CD8-positive, alpha-beta memory T cell (primary cell): ENCODE measurements around the gene CENPE. TPM values are rescaled to one million over a fixed set of nuclear protein-coding genes. Genes with fewer than 3 reads are reported as not detected.
A peak's percentile ranks its signal among the peaks of the same experiment; 100 is the strongest.

Experiments used
- CTCF ChIA-PET: fragments of 350-600 bp; sonication (Branson Sonifier 250); formaldehyde crosslinking; loops from one replicate; lab custom pipeline; 2021; ENCODE audit warnings: antibody characterized with exemption; lab: Charles Lee
- POLR2A ChIA-PET: fragments of 350-600 bp; sonication (Branson Sonifier 250); formaldehyde crosslinking; loops from one replicate; lab custom pipeline; 2021; ENCODE audit warnings: antibody characterized with exemption; lab: Charles Lee
- DNase-seq, 5 donors: peaks; one replicate each; pipeline versions ENCODE4 v3.0.0 to v3.0.0-alpha.2; 2020 to 2022; ENCODE audit warnings: mixed read lengths in 1 of 5
- H3K27ac ChIP-seq: one replicate; pipeline ENCODE4 v1.7.0; 2013; ENCODE audit warnings: low read depth, mild to moderate bottlenecking, low read length, moderate library complexity
- H3K27me3 ChIP-seq: 2 replicates; pipeline ENCODE4 v1.7.0; 2013; ENCODE audit warnings: low read length, mild to moderate bottlenecking; ENCODE audit not compliant: insufficient read depth, poor library complexity, severe bottlenecking
- H3K36me3 ChIP-seq: 2 replicates; pipeline ENCODE4 v1.7.0; 2013; ENCODE audit warnings: mild to moderate bottlenecking, low read length, moderate library complexity; ENCODE audit not compliant: insufficient read depth
- H3K4me1 ChIP-seq: 2 replicates; pipeline ENCODE4 v1.7.0; 2013; ENCODE audit warnings: mild to moderate bottlenecking, low read length, moderate library complexity; ENCODE audit not compliant: insufficient read depth
- H3K4me3 ChIP-seq: 2 replicates; pipeline ENCODE4 v1.7.0; 2013; ENCODE audit warnings: mild to moderate bottlenecking, low read length
- H3K9me3 ChIP-seq: 2 replicates; pipeline ENCODE4 v1.7.0; 2013; ENCODE audit warnings: mild to moderate bottlenecking, low read length
- H3K27ac Mint-ChIP-seq, 8 donors: one replicate each; pipeline ENCODE4 v1.8.0; 2020 to 2021; ENCODE audit warnings: mixed read lengths in 8 of 8, mild to moderate bottlenecking in 6 of 8, inconsistent platforms in 3 of 8, moderate library complexity in 3 of 8
- H3K27me3 Mint-ChIP-seq, 2 donors: one replicate each; pipeline ENCODE4 v1.8.0; 2020 to 2021; ENCODE audit warnings: mixed read lengths in 2 of 2, mild to moderate bottlenecking in 1 of 2, moderate library complexity in 1 of 2
- H3K36me3 Mint-ChIP-seq, 3 donors: one replicate each; pipeline ENCODE4 v1.8.0; 2020 to 2021; ENCODE audit warnings: mixed read lengths in 3 of 3, inconsistent platforms in 1 of 3, mild to moderate bottlenecking in 1 of 3
- H3K4me1 Mint-ChIP-seq, 3 donors: one replicate each; pipeline ENCODE4 v1.8.0; 2020 to 2021; ENCODE audit warnings: mixed read lengths in 3 of 3, inconsistent platforms in 1 of 3, mild to moderate bottlenecking in 1 of 3
- H3K4me3 Mint-ChIP-seq, 7 donors: one replicate each; pipeline ENCODE4 v1.8.0; 2020 to 2021; ENCODE audit warnings: mixed read lengths in 7 of 7, mild to moderate bottlenecking in 6 of 7, moderate library complexity in 4 of 7, inconsistent platforms in 2 of 7
- H3K9me3 Mint-ChIP-seq, 5 donors: one replicate each; pipeline ENCODE4 v1.8.0; 2020 to 2022; ENCODE audit warnings: mixed read lengths in 5 of 5, mild to moderate bottlenecking in 3 of 5, moderate library complexity in 2 of 5, inconsistent platforms in 1 of 5
- polyA plus RNA-seq: library from polyadenylated mRNA; unstranded; fragments of 300-500 nt; fragmentation: Illumina TruSeq; gene quantifications from one replicate; pipeline ENCODE4 v1.2.3, GENCODE V29; 2021
- total RNA-seq, 2 experiments: library from RNA; stranded (reverse); gene quantifications; one replicate each; pipeline ENCODE4 v1.2.3, GENCODE V29; 2021

CENPE gene
- total and polyA plus RNA-seq, 3 experiments from 2014 or later: 1.1 to 22.9 (median 19.7) TPM

DNA sequence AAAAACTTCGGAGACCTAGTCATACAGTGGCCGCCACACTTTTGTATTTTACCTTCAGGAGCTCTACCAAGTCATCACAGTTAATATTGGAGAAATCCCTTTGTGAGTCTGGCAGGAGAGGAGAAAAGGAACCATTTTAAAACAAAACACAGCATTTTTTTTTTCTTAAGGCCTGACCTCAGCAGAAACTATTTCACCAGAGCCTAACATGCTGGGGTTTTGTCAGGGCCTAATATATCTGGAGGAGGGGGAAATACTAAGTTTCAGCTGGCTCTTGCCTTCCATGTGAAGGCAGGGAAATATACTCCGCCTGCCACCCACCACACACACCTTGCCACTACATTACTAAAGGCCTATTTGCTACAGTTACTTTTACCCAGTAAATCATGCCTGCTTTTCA is 72.0 kb downstream of the CENPE start:
- no peaks in the 10 kb centered on the region for H3K9me3 ChIP-seq
- no peaks in the 10 kb centered on the region for H3K27me3 Mint-ChIP-seq
- no peak overlapping the region for H3K4me3 ChIP-seq
- POLR2A ChIA-PET: no interaction called here
- H3K4me1 Mint-ChIP-seq: no peaks in the 10 kb centered on the region
- no peaks in the 10 kb centered on the region for H3K36me3 ChIP-seq
- peaks cover 2 to 24% (median 2%) of the 10 kb centered on the region in 3 donors for H3K36me3 Mint-ChIP-seq
- no peaks in the 10 kb centered on the region for H3K4me1 ChIP-seq
- no peak for DNase-seq
- H3K27ac ChIP-seq: no peak overlapping the region
- no peak overlapping the region for H3K27ac Mint-ChIP-seq
- CTCF ChIA-PET: no interaction called here
- no peak overlapping the region for H3K4me3 Mint-ChIP-seq
- H3K27me3 ChIP-seq: no peaks in the 10 kb centered on the region
- H3K9me3 Mint-ChIP-seq: peaks cover 9 to 20% (median 12%) of the 10 kb centered on the region in 5 donors

DNA sequence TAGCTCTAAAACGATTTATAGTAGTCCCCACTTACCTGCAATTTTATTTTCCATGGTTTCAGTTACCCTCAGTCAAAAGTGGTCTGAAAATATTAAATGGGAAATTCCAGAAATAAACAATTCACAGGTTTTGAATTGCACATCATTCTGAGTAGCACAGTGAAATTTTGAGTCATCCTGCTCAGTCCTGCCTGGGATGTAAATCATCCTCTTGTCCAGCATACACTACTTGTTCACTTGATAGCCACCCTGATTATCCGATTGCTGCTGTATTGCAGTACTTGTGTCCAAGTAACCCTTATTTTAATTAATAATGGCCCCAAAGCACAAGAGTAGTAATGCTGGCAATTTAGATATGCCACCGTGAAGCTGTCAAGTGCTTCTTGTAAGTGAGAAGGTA is 75.0 kb downstream of the CENPE start:
- no peak overlapping the region for H3K27ac ChIP-seq
- H3K4me1 Mint-ChIP-seq: no peaks in the 10 kb centered on the region
- peaks cover 6 to 10% (median 6%) of the 10 kb centered on the region in 5 donors for H3K9me3 Mint-ChIP-seq
- no peak for DNase-seq
- no peak overlapping the region for H3K4me3 ChIP-seq
- H3K36me3 ChIP-seq: no peaks in the 10 kb centered on the region
- ChIA-PET POLR2A (no interaction called here), CTCF (interaction anchor here (1.0 kb wide), 1 partner anchor 32 kb away, joined by 3 read pairs; no protein-coding TSS in a partner anchor)
- no peaks in the 10 kb centered on the region for H3K27me3 ChIP-seq
- H3K4me1 ChIP-seq: no peaks in the 10 kb centered on the region
- H3K36me3 Mint-ChIP-seq: peaks cover 0 to 11% (median 2%) of the 10 kb centered on the region in 3 donors
- no peaks in the 10 kb centered on the region for H3K27me3 Mint-ChIP-seq
- H3K9me3 ChIP-seq: no peaks in the 10 kb centered on the region
- no peak overlapping the region for H3K27ac Mint-ChIP-seq
- H3K4me3 Mint-ChIP-seq: no peak overlapping the region

- no peak for DNase-seq
- Mint-ChIP-seq H3K4me3 (no peak overlapping the region), H3K9me3 (no peaks in the 10 kb centered on the region), H3K36me3 (no peaks in the 10 kb centered on the region), H3K27me3 (no peaks in the 10 kb centered on the region), H3K4me1 (no peaks in the 10 kb centered on the region), H3K27ac (no peak overlapping the region)
- H3K9me3 ChIP-seq: no peaks in the 10 kb centered on the region
- H3K4me3 ChIP-seq: no peak overlapping the region
- no peaks in the 10 kb centered on the region for H3K36me3 ChIP-seq
- H3K27me3 ChIP-seq: no peaks in the 10 kb centered on the region
- no peak overlapping the region for H3K27ac ChIP-seq
- H3K4me1 ChIP-seq: no peaks in the 10 kb centered on the region
- CTCF ChIA-PET: no interaction called here
- POLR2A ChIA-PET: no interaction called here
Measured at GRCh38 chr4:103118166-103118565, 80.0 kb downstream of the CENPE start.

GRCh38 chr4:103111598-103111997 is 86.5 kb downstream of the CENPE start:
- Mint-ChIP-seq H3K9me3 (no peaks in the 10 kb centered on the region), H3K4me3 (no peak overlapping the region), H3K27me3 (no peaks in the 10 kb centered on the region), H3K36me3 (peaks cover 0 to 4% (median 0%) of the 10 kb centered on the region in 3 donors), H3K27ac (no peak overlapping the region), H3K4me1 (no peaks in the 10 kb centered on the region)
- CTCF ChIA-PET: interaction anchor here (2.1 to 2.3 kb wide), 2 partner anchors 12 to 20 kb away, joined by 5 to 6 read pairs; partner anchors contain the start of gene BDH2
- no peak overlapping the region for H3K4me3 ChIP-seq
- POLR2A ChIA-PET: no interaction called here
- no peaks in the 10 kb centered on the region for H3K9me3 ChIP-seq
- no peak overlapping the region for H3K27ac ChIP-seq
- H3K36me3 ChIP-seq: no peaks in the 10 kb centered on the region
- DNase-seq: no peak
- H3K27me3 ChIP-seq: no peaks in the 10 kb centered on the region
- H3K4me1 ChIP-seq: no peaks in the 10 kb centered on the region

DNA sequence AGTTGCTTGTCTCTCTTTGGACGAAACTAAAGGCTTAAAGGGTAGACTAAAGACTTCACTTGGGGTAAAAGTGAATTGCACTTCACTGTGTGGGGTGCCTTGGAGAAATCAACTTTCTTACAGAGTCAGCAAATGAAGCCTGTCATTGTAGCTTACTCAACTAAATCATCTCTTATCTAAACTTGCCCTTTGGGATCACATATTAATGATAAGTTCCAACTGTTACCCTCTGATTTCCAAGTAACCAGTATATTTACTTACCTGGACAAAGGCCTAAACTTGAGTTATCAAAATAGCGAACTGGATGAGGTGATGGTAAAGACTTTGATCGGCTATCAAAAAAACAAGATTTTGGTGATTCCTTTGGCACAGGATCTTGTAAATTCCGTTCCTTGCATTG is 89.6 kb downstream of the CENPE start:
- ChIA-PET POLR2A (no interaction called here), CTCF (interaction anchor here (1.6 kb wide), 1 partner anchor 8 kb away, joined by 5 read pairs; no protein-coding TSS in a partner anchor)
- Histone ChIP-seq H3K36me3 (no peaks in the 10 kb centered on the region), H3K9me3 (no peaks in the 10 kb centered on the region), H3K27ac (no peak overlapping the region), H3K27me3 (no peaks in the 10 kb centered on the region), H3K4me3 (no peak overlapping the region), H3K4me1 (no peaks in the 10 kb centered on the region)
- no peak for DNase-seq
- Mint-ChIP-seq H3K9me3 (no peaks in the 10 kb centered on the region), H3K27me3 (no peaks in the 10 kb centered on the region), H3K36me3 (peaks cover 0 to 4% (median 0%) of the 10 kb centered on the region in 3 donors), H3K27ac (no peak overlapping the region), H3K4me1 (peaks cover 0 to 5% (median 4%) of the 10 kb centered on the region in 3 donors), H3K4me3 (no peak overlapping the region)

DNA sequence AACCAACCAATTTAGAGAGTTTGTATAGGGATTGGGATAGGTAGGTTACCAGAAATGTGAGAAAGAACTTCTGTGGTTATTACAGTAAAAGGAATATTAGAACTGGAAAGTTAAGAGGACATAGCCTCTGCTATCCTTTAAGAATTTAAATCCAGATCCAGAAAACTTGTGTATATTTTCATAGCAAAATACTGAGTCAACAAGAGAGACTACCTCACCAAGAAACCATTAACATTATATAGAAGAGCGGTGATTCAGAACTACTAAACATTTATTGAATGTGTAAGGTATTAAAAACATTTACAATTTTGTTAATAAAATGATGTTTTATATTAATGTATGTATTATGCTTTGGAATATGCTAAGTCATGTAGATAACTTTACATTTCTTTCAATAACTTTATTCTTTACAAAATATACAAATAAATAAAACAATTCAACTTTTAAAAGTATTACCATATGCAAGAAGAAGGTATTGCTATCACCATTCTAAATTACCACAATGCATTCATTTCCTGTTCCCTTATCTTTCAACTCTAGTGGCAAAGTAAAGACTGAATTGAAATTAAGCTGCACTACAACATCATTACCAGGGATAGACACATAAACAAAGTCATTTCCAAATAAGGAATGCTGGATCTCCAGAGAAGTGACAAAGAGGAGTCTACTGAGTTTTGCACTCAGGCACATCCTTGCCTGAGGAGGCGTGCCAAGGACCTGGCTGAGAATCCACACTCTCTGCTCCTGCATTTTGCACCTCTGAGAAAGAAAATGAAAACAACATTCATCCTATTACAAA is 92.4 kb downstream of the CENPE start:
- Histone ChIP-seq H3K4me3 (no peak overlapping the region), H3K9me3 (no peaks in the 10 kb centered on the region), H3K27me3 (no peaks in the 10 kb centered on the region), H3K4me1 (no peaks in the 10 kb centered on the region), H3K36me3 (no peaks in the 10 kb centered on the region), H3K27ac (no peak overlapping the region)
- H3K36me3 Mint-ChIP-seq: peaks cover 0 to 1% (median 0%) of the 10 kb centered on the region in 3 donors
- H3K9me3 Mint-ChIP-seq: no peaks in the 10 kb centered on the region
- ChIA-PET CTCF (no interaction called here), POLR2A (no interaction called here)
- no peak overlapping the region for H3K4me3 Mint-ChIP-seq
- H3K27me3 Mint-ChIP-seq: no peaks in the 10 kb centered on the region
- H3K4me1 Mint-ChIP-seq: peaks cover 0 to 5% (median 4%) of the 10 kb centered on the region in 3 donors
- H3K27ac Mint-ChIP-seq: peak overlapping the region in 2 of 8 donors; percentile 6 to 18
- no peak for DNase-seq

- H3K9me3 ChIP-seq: no peaks in the 10 kb centered on the region
- H3K4me3 ChIP-seq: no peak overlapping the region
- H3K9me3 Mint-ChIP-seq: no peaks in the 10 kb centered on the region
- no peaks in the 10 kb centered on the region for H3K36me3 ChIP-seq
- POLR2A ChIA-PET: no interaction called here
- CTCF ChIA-PET: no interaction called here
- no peak overlapping the region for H3K27ac ChIP-seq
- no peaks in the 10 kb centered on the region for H3K4me1 ChIP-seq
- no peak for DNase-seq
- H3K27me3 ChIP-seq: no peaks in the 10 kb centered on the region
- peaks cover 0 to 7% (median 4%) of the 10 kb centered on the region in 3 donors for H3K4me1 Mint-ChIP-seq
- H3K27me3 Mint-ChIP-seq: no peaks in the 10 kb centered on the region
- no peak overlapping the region for H3K27ac Mint-ChIP-seq
- peaks cover 0 to 1% (median 0%) of the 10 kb centered on the region in 3 donors for H3K36me3 Mint-ChIP-seq
- H3K4me3 Mint-ChIP-seq: no peak overlapping the region
Measured at GRCh38 chr4:103104886-103105285, 93.3 kb downstream of the CENPE start.

GRCh38 chr4:103100691-103101090 is 97.5 kb downstream of the CENPE start:
- DNase-seq: no peak
- H3K36me3 ChIP-seq: no peaks in the 10 kb centered on the region
- peaks cover 0 to 8% (median 5%) of the 10 kb centered on the region in 3 donors for H3K36me3 Mint-ChIP-seq
- no peak overlapping the region for H3K27ac ChIP-seq
- H3K27ac Mint-ChIP-seq: no peak overlapping the region
- no peak overlapping the region for H3K4me3 Mint-ChIP-seq
- H3K4me3 ChIP-seq: no peak overlapping the region
- CTCF ChIA-PET: interaction anchor here (1.0 to 4.7 kb wide), 7 partner anchors 8 to 670 kb away, joined by 3 to 33 read pairs (median 5); no protein-coding TSS in a partner anchor
- no peaks in the 10 kb centered on the region for H3K9me3 Mint-ChIP-seq
- no peaks in the 10 kb centered on the region for H3K27me3 ChIP-seq
- POLR2A ChIA-PET: no interaction called here
- H3K4me1 Mint-ChIP-seq: peaks cover 23 to 37% (median 26%) of the 10 kb centered on the region in 3 donors
- H3K4me1 ChIP-seq: peaks cover 9% of the 10 kb centered on the region
- H3K9me3 ChIP-seq: no peaks in the 10 kb centered on the region
- H3K27me3 Mint-ChIP-seq: no peaks in the 10 kb centered on the region
